22Rv1 (cell line): Measurements from ENCODE around the gene FBXW5.

Experiments
- CTCF ChIP-seq: fragments of 450-650 bp; IDR thresholded peaks from 2 replicates; pipeline ENCODE4 v1.5.1; 2017; ENCODE audit warnings: mild to moderate bottlenecking
- ZFX ChIP-seq: fragments of 450-650 bp; IDR thresholded peaks from 2 replicates; pipeline ENCODE4 v1.6.1; 2017; ENCODE audit warnings: antibody characterized with exemption, borderline replicate concordance

- TF ChIP-seq CTCF (no peak), ZFX (no peak)
Measured at GRCh38 chr9:136970361-136970760, 25.8 kb upstream of the FBXW5 start.
